Parathyroid adenoma (tissue), 2 donors: Measurements from ENCODE around the gene MAPK7.

ENCODE experiments used
- H2AFZ ChIP-seq: fragments of 300-600 bp; sonication (generic); one replicate; pipeline ENCODE4 v1.7.0; 2017; ENCODE audit warnings: antibody characterized with exemption, mild to moderate bottlenecking
- H3K27ac ChIP-seq: fragments of 300-600 bp; sonication (generic); one replicate; pipeline ENCODE4 v1.7.0; 2017
- H3K27me3 ChIP-seq: fragments of 300-600 bp; sonication (generic); one replicate; pipeline ENCODE4 v1.7.0; 2017; ENCODE audit warnings: low read length; ENCODE audit not compliant: control insufficient read depth, insufficient read depth
- H3K36me3 ChIP-seq: fragments of 300-600 bp; sonication (generic); one replicate; pipeline ENCODE4 v1.7.0; 2017; ENCODE audit warnings: low read length; ENCODE audit not compliant: control insufficient read depth, insufficient read depth
- H3K4me1 ChIP-seq: fragments of 300-600 bp; sonication (generic); one replicate; pipeline ENCODE4 v1.7.0; 2017; ENCODE audit warnings: control low read depth
- H3K4me2 ChIP-seq: fragments of 300-600 bp; sonication (generic); one replicate; pipeline ENCODE4 v1.7.0; 2017; ENCODE audit warnings: low read length
- H3K4me3 ChIP-seq: fragments of 300-600 bp; sonication (generic); one replicate; pipeline ENCODE4 v1.7.0; 2017; ENCODE audit warnings: low read depth, low read length
- H3K79me2 ChIP-seq: fragments of 300-600 bp; sonication (generic); one replicate; pipeline ENCODE4 v1.7.0; 2017; ENCODE audit warnings: control low read depth
- H3K9ac ChIP-seq: fragments of 300-600 bp; sonication (generic); one replicate; pipeline ENCODE4 v1.7.0; 2017; ENCODE audit warnings: mild to moderate bottlenecking
- H3K9me3 ChIP-seq: fragments of 300-600 bp; sonication (generic); one replicate; pipeline ENCODE4 v1.7.0; 2017; ENCODE audit warnings: low read length; ENCODE audit not compliant: control insufficient read depth
- TF ChIP-seq, protein P1 (sequence below): fragments of 300-600 bp; sonication (generic); IDR thresholded peaks from one replicate; pipeline ENCODE4 v1.7.0; 2017; ENCODE audit warnings: antibody characterized with exemption, mild to moderate bottlenecking
- donor health status: primary hyperparathyroidism.

The MAPK7 gene

GRCh38 chr17:19342611-19343255 is 35.6 kb upstream of the MAPK7 start:
- no peak overlapping the region for H3K9ac ChIP-seq
- no peaks in the 10 kb centered on the region for H3K79me2 ChIP-seq
- H3K27ac ChIP-seq, result no peak overlapping the region
- TF ChIP-seq, protein P1, sequence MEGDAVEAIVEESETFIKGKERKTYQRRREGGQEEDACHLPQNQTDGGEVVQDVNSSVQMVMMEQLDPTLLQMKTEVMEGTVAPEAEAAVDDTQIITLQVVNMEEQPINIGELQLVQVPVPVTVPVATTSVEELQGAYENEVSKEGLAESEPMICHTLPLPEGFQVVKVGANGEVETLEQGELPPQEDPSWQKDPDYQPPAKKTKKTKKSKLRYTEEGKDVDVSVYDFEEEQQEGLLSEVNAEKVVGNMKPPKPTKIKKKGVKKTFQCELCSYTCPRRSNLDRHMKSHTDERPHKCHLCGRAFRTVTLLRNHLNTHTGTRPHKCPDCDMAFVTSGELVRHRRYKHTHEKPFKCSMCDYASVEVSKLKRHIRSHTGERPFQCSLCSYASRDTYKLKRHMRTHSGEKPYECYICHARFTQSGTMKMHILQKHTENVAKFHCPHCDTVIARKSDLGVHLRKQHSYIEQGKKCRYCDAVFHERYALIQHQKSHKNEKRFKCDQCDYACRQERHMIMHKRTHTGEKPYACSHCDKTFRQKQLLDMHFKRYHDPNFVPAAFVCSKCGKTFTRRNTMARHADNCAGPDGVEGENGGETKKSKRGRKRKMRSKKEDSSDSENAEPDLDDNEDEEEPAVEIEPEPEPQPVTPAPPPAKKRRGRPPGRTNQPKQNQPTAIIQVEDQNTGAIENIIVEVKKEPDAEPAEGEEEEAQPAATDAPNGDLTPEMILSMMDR, result no peak
- no peak overlapping the region for H3K4me2 ChIP-seq
- no peak overlapping the region for H3K4me3 ChIP-seq
- peaks cover 11% of the 10 kb centered on the region for H3K4me1 ChIP-seq
- no peak overlapping the region for H2AFZ ChIP-seq
- no peaks in the 10 kb centered on the region for H3K27me3 ChIP-seq
- no peaks in the 10 kb centered on the region for H3K9me3 ChIP-seq
- no peaks in the 10 kb centered on the region for H3K36me3 ChIP-seq

DNA sequence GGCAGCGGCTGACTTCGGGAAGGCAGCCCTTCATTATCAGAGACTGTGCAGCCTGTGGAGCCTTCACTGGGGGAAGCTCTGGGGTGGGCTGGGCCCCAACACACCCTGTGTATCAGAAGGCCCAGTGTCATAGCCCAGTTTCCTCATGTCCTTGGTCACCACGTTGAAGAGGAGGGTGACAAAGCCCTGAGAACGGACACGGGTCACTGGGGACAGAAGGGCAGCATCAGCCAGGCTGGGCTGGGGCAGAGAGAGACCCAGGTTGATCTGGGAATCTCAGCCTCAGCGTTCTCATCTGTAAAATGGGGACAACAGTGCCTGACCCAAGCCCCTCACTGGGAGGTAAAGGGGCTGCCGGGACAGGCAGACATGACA is 35.1 kb upstream of the MAPK7 start:
- Histone ChIP-seq H3K27ac (no peak overlapping the region), H3K36me3 (no peaks in the 10 kb centered on the region), H2AFZ (no peak overlapping the region), H3K9me3 (no peaks in the 10 kb centered on the region), H3K79me2 (no peaks in the 10 kb centered on the region), H3K4me2 (no peak overlapping the region), H3K4me3 (no peak overlapping the region), H3K27me3 (no peaks in the 10 kb centered on the region), H3K4me1 (peaks cover 6% of the 10 kb centered on the region), H3K9ac (no peak overlapping the region)
- TF ChIP-seq, protein P1, result no peak

GRCh38 chr17:19343671-19344151 is 34.6 kb upstream of the MAPK7 start:
- no peak overlapping the region for H3K27ac ChIP-seq
- no peaks in the 10 kb centered on the region for H3K36me3 ChIP-seq
- no peaks in the 10 kb centered on the region for H3K9me3 ChIP-seq
- no peak overlapping the region for H3K4me2 ChIP-seq
- no peaks in the 10 kb centered on the region for H3K79me2 ChIP-seq
- no peaks in the 10 kb centered on the region for H3K27me3 ChIP-seq
- H3K4me3 ChIP-seq, result no peak overlapping the region
- TF ChIP-seq, protein P1, result no peak
- no peak overlapping the region for H3K9ac ChIP-seq
- H2AFZ ChIP-seq, result no peak overlapping the region
- peaks cover 5% of the 10 kb centered on the region for H3K4me1 ChIP-seq

DNA sequence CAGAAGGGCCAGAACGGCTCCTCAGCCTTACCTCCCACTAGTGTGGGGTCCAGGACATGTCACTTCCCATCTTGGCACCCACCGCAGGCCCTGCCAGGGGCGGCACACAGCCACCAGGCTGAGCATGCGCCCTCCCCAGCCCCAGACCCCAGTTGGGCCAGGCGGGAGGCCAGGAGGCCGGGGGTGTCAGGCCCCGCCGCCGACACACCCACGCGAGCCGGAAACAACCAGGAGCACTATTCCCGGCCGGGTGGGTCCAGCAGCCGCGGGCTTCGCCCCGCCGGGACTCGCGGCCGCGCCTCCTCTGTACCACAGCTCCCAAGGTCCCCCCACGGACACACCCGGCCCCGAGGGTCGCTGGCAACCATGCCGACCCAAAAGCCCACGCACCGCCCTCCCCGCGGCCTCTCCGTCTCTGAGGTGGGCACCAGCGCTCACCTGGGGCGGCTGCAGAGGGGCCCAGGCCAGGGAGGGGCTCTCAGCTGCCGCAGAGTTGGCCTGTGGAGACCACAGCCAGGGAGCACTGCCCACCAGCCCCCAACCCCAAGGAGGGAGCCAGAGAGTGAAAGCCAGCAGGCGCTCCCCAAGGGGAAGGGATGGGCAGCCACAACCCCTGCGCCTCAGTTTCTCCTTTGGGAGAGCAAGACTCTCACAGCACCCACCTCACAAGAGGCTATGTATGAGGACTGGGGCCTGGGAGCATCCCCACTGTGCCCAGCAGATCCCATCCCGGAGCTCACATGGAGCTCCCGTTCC is 33.8 kb upstream of the MAPK7 start:
- H3K4me1 ChIP-seq, result peaks cover 5% of the 10 kb centered on the region
- H3K4me3 ChIP-seq, result no peak overlapping the region
- H3K9ac ChIP-seq, result no peak overlapping the region
- no peaks in the 10 kb centered on the region for H3K9me3 ChIP-seq
- TF ChIP-seq, protein P1, result no peak
- no peaks in the 10 kb centered on the region for H3K36me3 ChIP-seq
- no peak overlapping the region for H2AFZ ChIP-seq
- no peak overlapping the region for H3K4me2 ChIP-seq
- H3K27me3 ChIP-seq, result no peaks in the 10 kb centered on the region
- H3K27ac ChIP-seq, result no peak overlapping the region
- H3K79me2 ChIP-seq, result no peaks in the 10 kb centered on the region
